GM19467 (cell line): Measurements from ENCODE around the gene CELF4.

Experiments used
- ATAC-seq: cut with Tn5 transposase; IDR thresholded peaks from one replicate; pipeline ENCODE4 v1.9.1; 2021; ENCODE audit warnings: mild to moderate bottlenecking, moderate library complexity; ENCODE audit not compliant: unreplicated experiment

CELF4 gene

DNA sequence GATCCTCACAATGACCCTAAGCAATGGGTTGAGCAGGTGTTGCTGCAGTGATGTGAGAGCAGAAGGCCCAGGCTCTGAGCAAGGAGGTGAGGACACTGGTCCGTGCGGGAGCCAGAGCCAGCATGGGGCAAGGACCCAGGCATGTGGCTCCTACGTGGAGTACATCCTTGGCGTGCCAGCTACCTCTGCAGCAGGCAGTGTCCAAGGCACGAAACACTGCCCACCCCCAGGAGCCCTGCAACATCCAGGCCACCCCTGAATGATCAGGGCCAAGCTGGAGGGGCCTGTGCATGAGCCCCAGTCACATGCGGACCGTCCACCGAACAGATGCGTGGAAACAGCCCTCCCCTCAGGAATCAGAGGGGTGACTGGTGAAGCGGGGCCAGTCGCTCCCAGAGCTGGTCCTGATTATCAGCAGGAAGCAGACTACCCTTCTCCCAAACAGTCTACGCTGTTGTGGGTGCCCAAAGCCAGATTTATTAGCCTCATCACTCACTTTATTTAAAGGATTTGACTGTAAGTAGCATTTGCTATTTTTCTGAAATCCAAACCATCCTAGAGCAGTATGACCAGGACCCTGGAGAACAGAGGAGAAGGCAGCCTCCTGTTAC is 16.8 kb downstream of the CELF4 start:
- ATAC-seq: no peak

DNA sequence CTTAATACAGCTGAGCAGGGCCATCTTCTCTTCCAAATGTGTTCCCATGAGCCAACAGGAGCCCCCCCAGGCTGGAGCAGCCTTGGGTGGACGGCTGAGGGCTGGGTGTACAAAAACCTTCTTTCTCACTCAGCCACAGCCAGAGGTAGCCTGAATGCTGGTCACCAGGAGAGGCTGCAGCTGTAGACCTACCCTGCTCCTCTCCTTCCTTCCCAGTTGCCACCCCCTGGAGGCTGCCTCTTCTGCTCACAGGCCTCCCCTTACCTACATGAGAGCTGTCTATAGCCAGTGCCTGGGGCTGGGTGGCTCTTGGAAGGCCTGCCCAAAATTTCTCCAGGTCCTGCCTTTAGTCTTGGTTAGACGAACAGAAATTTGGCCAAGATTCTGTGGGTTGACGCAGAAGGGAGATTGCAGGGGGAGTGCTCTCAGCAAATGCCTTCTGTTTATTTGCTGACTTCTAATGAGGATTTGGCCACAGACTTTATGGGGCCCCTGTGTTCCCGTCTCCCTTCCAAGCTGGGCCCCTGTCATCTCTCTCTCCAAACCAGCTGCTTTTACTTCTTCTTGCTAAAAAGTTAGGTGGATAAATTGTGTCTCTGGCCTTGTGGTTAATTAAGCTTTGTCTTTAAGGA is 18.3 kb downstream of the CELF4 start:
- no peak for ATAC-seq

- no peak for ATAC-seq
These were observed 18.9 kb downstream of the CELF4 start for GRCh38 chr18:37546651-37547050.

DNA sequence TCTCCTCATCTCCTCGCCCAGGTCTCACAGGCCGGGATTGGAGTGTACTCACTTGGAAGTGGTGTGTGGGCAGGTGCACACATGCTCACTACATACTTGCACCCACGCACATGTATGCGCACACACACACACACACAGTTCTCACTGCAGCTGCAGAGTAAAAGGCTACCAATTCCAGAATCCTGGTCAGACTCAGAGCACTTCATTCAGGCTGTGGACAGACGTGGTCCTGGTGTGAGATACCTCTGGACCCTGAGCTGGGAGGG is 19.4 kb downstream of the CELF4 start:
- ATAC-seq: no peak

DNA sequence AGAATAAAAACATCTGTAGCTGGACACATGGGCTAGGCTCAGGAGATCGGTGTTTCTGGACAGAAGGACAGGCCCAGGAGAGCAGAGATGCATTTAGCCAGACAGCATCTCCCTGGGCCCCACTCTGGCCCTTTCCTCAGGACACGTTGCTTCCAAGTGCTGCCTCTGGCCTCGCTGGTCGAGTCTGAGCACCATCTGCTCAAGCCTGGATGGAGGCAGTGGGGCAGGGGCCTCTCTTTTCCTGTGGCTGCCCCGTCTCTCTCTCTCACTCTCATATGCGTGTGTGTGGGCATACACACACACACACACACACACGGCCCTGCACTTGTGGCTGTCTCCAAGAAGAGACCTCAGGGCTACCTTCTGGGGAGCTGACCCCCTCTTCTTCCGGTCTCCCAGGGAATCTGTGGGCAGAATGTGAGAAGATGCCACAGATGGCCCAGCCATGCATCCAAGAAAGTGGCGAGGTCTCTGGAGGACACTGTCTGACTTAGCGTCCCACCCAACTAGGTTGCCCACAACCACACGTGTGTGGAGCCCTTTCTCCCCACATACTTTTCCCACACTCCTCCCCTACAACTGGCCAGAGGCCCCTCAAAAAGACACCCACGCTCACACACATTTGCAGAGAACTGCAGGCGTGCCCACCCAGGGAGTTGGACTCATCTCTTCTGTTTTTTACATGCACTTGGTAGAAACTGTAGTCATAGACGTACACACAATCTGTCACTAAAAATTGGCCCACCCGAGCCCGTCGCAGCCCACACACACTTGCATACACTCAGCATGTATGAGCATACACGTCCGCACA is 19.9 kb downstream of the CELF4 start:
- no peak for ATAC-seq

DNA sequence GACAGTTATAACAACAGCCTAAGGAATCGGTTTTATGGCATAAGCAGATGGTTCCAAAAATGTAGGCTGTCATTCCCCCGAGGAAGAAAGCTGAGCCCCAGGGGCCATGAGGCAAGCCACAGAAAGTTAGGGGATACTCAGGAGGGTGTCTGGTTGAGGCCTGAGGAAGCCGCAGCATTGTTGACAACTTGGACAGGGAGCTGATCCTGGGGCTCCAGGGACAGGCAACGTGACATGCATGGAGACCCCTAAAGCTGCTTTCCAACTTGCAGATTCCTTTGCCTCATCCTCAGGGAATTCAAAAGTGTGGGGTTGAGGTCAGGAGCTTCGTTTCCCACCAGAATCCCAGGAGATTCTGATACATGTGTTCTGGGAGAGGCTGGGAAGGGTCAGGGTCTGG is 20.9 kb downstream of the CELF4 start:
- ATAC-seq: no peak

- ATAC-seq: no peak
These were observed 21.4 kb downstream of the CELF4 start for GRCh38 chr18:37544217-37544616.

- no peak for ATAC-seq
These were observed 22.3 kb downstream of the CELF4 start for GRCh38 chr18:37543321-37543720.

GRCh38 chr18:37541517-37541916 is 24.1 kb downstream of the CELF4 start:
- no peak for ATAC-seq

- ATAC-seq: no peak
These were observed 25.0 kb downstream of the CELF4 start for GRCh38 chr18:37540424-37541138.

DNA sequence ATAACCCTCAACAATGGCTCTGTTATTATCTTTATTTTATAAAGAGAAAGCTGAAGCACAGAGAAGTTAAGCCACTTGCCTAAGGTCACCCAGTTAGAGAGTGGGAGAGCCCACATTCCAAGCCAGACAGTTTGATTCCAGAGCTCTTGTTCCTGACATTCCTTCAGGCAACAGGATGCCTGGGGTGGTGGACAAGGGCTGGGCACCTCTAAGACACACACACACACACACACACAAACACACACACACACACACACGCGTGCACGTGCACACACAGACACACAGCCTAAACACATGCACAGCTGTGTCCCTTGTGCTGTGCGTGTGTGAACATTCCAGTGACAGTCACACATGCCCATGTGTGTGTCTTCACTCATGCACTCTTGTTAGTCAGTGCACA is 26.4 kb downstream of the CELF4 start:
- ATAC-seq: no peak

DNA sequence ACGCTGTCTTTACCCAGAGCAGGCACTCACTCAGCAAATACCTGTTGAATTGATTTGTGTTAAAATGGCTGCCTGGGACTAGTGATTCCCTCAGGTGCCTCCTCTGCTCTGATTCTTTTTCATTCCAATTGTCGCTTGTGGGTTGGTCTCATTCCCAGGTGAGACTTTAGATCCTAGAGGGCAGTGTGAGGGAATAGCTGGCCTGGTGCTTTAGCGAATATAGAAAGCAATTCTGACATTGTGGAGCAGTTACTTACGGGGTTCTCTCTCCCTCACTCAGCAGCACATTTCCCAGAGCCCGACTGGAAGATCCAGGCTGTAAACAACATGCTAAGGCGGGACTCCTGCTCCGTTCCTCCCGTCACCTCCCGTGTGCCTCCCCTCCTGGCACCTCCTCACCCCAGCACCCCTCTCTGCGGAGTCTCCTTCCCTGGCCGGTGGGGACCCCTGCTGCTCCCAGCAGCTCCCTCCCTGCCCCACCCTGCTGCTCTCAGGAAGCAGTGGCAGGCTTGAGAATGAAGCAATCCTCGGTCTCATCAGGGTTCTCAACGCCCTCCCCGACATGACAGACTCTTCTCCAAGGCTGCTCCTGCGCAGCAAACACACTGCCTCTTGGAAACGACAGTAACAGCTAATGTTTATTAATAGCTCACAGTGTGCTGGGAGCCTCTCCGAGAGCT is 26.9 kb downstream of the CELF4 start:
- no peak for ATAC-seq

DNA sequence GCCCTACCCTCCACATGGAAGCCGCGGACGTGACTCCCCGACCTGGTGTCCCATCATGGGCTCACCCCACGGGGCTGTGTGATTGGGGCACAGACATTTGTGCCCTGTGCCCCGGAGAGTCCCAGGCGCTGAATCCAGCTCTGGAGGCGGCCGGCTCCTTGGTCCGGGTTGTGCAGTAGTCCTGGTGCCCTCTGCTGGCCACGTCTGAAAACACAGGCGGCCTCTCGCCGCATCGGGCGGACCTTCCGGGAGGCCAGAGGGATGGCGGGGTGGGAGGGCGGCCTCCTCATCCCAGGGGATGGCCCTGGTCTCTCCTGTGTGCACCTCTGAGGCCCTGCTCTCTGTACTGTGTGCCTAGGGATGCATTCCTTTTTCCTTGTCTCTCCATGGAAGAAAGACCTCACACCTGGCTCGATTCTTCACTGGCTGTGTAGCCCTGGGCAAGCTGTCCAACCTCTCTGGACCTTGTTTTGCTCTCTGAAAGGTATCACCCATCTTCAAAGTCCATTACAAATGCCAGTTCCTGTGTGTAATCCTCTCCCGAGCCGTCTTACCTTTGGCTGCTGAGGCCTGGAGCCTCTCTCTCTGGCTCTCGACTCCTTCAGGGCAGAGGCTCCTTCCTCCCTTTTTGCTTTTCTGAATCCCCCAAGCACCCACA is 27.6 kb downstream of the CELF4 start:
- ATAC-seq: peak; percentile 70

DNA sequence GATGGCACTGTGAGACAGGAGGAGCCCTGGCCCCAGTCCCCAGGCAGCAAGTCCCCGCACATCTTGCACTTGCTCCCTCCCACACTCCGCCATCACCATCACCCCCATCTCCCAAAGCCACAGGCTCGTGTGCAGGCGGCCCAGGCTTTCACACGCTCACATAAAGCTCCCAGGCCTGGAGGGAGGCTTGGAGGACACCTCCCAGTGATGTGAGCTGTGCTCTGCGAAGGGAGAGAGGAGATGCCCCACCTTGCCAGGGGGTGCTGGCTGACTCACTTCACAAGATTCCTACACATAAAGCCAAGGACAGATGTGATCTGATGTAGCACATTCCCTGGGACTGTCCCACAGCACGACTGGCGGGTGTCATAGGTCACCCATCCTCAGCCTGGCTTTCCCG is 28.9 kb downstream of the CELF4 start:
- no peak for ATAC-seq

DNA sequence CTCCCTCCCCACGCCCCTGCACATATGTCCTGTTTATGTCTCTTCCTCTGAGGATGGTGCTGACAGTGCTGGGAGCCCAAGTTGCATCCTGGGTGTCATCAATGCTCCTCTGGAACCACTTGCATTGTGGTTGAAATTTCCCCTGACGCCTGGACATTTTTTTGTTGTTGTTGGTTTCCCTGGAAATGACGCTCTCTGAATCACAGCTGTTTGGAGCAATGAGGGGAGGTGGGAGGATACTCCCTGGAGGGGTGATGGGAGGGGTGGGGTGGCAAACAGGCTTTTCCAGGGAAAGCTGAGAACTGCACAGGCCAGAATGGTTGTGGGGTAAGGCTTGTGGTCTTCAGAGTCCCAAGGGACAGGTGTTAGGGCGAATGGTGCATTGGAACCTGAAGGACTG is 29.6 kb downstream of the CELF4 start:
- ATAC-seq: no peak

- no peak for ATAC-seq
These were observed 31.0 kb downstream of the CELF4 start for GRCh38 chr18:37534627-37535026.

- ATAC-seq: no peak
These were observed 31.7 kb downstream of the CELF4 start for GRCh38 chr18:37533647-37534584.

DNA sequence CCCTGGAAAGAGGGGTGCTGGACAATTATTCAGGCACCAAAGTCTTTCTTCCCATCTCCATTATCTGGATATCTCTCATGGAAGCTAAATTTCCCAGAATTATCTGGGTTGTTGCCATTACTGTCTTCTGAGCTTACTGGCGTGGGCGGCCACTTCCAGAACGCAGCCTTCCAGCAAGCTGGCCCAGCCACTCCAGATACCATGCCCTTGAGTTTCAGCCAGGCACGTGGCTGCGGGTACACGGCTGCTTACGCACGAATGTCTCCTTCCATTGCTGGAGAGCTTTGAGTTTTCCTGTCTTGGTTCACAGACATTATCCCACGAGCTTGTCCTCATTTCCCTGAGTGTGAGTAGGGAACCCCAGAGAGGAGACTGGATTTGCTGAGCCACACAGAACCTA is 32.7 kb downstream of the CELF4 start:
- ATAC-seq: no peak

GRCh38 chr18:37529863-37530262 is 35.7 kb downstream of the CELF4 start:
- peak; percentile 77 for ATAC-seq

- ATAC-seq: no peak
These were observed 36.3 kb downstream of the CELF4 start for GRCh38 chr18:37529296-37529695.
